ENCODE measurements around the gene GAPDH.

- TF ChIP-seq CTCF (IDR thresholded peaks at IDR 0.05) (no peak), POLR2A (IDR thresholded peaks at IDR 0.05) (no peak)
These were observed 16.7 kb downstream of the GAPDH start for GRCh38 chr12:6551063-6551461.

Data from lower leg skin (tissue), 3 donors.